CD14-positive monocyte (primary cell): ENCODE results near the gene HADH. TPM values are rescaled to one million over a fixed set of nuclear protein-coding genes. Genes with fewer than 3 reads are reported as not detected.

Experiments
- DNase-seq, 3 donors: peaks; one replicate each; pipeline ENCODE4 v3.0.0-alpha.2; 2011 to 2022
- H2AFZ ChIP-seq: 2 replicates; pipeline ENCODE4 v1.6.0; 2012; ENCODE audit warnings: mild to moderate bottlenecking, low read depth, low read length, inconsistent platforms; ENCODE audit not compliant: insufficient read depth, poor library complexity, severe bottlenecking
- H3K27ac ChIP-seq, 2 donors: 1 replicate in 1 of 2; 2 replicates in 1 of 2; pipeline ENCODE4 v1.5.1; 2012 to 2013; ENCODE audit warnings: low read length in 2 of 2, control low read depth in 1 of 2, inconsistent platforms in 1 of 2, low read depth in 1 of 2, mild to moderate bottlenecking in 1 of 2
- H3K27me3 ChIP-seq, 2 donors: one replicate each; pipeline versions ENCODE4 v1.6.0 to v1.6.1; 2011 to 2013; ENCODE audit warnings: low read length in 2 of 2; ENCODE audit not compliant: control insufficient read depth in 2 of 2, insufficient read depth in 2 of 2
- H3K36me3 ChIP-seq, 2 donors: replicated peaks in 1 of 2; 1 replicate in 1 of 2; 2 replicates in 1 of 2; pipeline versions ENCODE4 v1.5.1 to v1.6.1; 2012 to 2013; ENCODE audit warnings: low read length in 2 of 2, control low read depth in 1 of 2, inconsistent platforms in 1 of 2, mild to moderate bottlenecking in 1 of 2; ENCODE audit not compliant: insufficient read depth in 2 of 2, control insufficient read depth in 1 of 2
- H3K4me1 ChIP-seq, 2 donors: 1 replicate in 1 of 2; 2 replicates in 1 of 2; pipeline versions ENCODE4 v1.5.1 to v1.6.1; 2012 to 2013; ENCODE audit warnings: low read length in 2 of 2, control low read depth in 1 of 2, inconsistent platforms in 1 of 2, mild to moderate bottlenecking in 1 of 2, moderate library complexity in 1 of 2; ENCODE audit not compliant: insufficient read depth in 2 of 2, control insufficient read depth in 1 of 2
- H3K4me2 ChIP-seq: replicated peaks from 2 replicates; pipeline ENCODE3; 2012; ENCODE audit warnings: low read length, moderate library complexity, mild to moderate bottlenecking; ENCODE audit not compliant: poor library complexity, severe bottlenecking; ENCODE audit errors: extremely low read depth
- H3K4me3 ChIP-seq, 3 experiments: fragments of 200-600 bp in 1 of 3; sonication (generic) in 1 of 3; replicated peaks in 1 of 3; 1 replicate in 2 of 3; 2 replicates in 1 of 3; pipeline ENCODE4 v1.5.1; 2011 to 2013; ENCODE audit warnings: low read length in 3 of 3, mild to moderate bottlenecking in 3 of 3, control low read depth in 2 of 3, low read depth in 2 of 3, inconsistent platforms in 1 of 3, moderate library complexity in 1 of 3
- H3K79me2 ChIP-seq: 2 replicates; pipeline ENCODE4 v1.6.0; 2012; ENCODE audit warnings: mild to moderate bottlenecking, control low read depth, inconsistent platforms, low read length, moderate library complexity; ENCODE audit not compliant: insufficient read depth
- H3K9ac ChIP-seq: 2 replicates; pipeline ENCODE4 v1.6.0; 2017; ENCODE audit warnings: low read length, mild to moderate bottlenecking; ENCODE audit not compliant: insufficient read depth, poor library complexity, severe bottlenecking
- H3K9me3 ChIP-seq, 2 donors: replicated peaks in 1 of 2; 1 replicate in 1 of 2; 2 replicates in 1 of 2; pipeline versions ENCODE4 v1.5.1 to v1.6.1; 2012 to 2013; ENCODE audit warnings: low read length in 2 of 2, control low read depth in 1 of 2; ENCODE audit not compliant: control insufficient read depth in 1 of 2, insufficient read depth in 1 of 2
- H4K20me1 ChIP-seq: 2 replicates; pipeline ENCODE4 v1.6.0; 2012; ENCODE audit warnings: mild to moderate bottlenecking, low read length, control low read depth, moderate library complexity; ENCODE audit not compliant: insufficient read depth
- H3K27ac Mint-ChIP-seq, 7 donors: one replicate each; pipeline ENCODE4 v1.8.0; 2020; ENCODE audit warnings: mild to moderate bottlenecking in 7 of 7, mixed read lengths in 7 of 7, moderate library complexity in 6 of 7, inconsistent platforms in 2 of 7
- H3K27me3 Mint-ChIP-seq, 3 donors: one replicate each; pipeline ENCODE4 v1.8.0; 2021 to 2022; ENCODE audit warnings: low read depth in 3 of 3, mild to moderate bottlenecking in 3 of 3, mixed read lengths in 3 of 3, moderate library complexity in 3 of 3, inconsistent platforms in 1 of 3
- H3K36me3 Mint-ChIP-seq, 2 donors: one replicate each; pipeline ENCODE4 v1.8.0; 2020; ENCODE audit warnings: mixed read lengths in 2 of 2, inconsistent platforms in 1 of 2, mild to moderate bottlenecking in 1 of 2
- H3K4me1 Mint-ChIP-seq: one replicate; pipeline ENCODE4 v1.8.0; 2020; ENCODE audit warnings: mild to moderate bottlenecking, mixed read lengths
- H3K4me3 Mint-ChIP-seq, 2 donors: one replicate each; pipeline ENCODE4 v1.8.0; 2020; ENCODE audit warnings: mild to moderate bottlenecking in 2 of 2, mixed read lengths in 2 of 2, moderate library complexity in 1 of 2
- H3K9me3 Mint-ChIP-seq, 7 donors: one replicate each; pipeline ENCODE4 v1.8.0; 2020 to 2022; ENCODE audit warnings: mixed read lengths in 7 of 7, mild to moderate bottlenecking in 6 of 7, moderate library complexity in 6 of 7, inconsistent platforms in 2 of 7
- CTCF ChIP-seq: fragments of 200-600 bp; IDR thresholded peaks from one replicate; pipeline ENCODE4 v1.8.0; 2022; ENCODE audit warnings: antibody characterized with exemption, mild to moderate bottlenecking
- WGBS: methylation state at CpG from one replicate; pipeline ENCODE4 v1.1.5; 2013; ENCODE audit warnings: missing lambda C conversion rate; ENCODE audit not compliant: insufficient coverage; 5-methylcytosine and 5-hydroxymethylcytosine counted together
- intact Hi-C, 2 donors: fragments of 100-400 bp; cut with micrococcal nuclease; formaldehyde crosslinking; loops; one replicate each; pipeline versions ENCODE4 v1.15.0 to v1.15.1; 2023
- polyA plus RNA-seq, 3 donors: library from polyadenylated mRNA; depleted of rRNA in 1 of 3; unstranded in 2 of 3; stranded (reverse) in 1 of 3; fragments of 300-500 nt in 2 of 3; fragments of >200 nt in 1 of 3; fragmentation: Illumina TruSeq in 2 of 3; gene quantifications; 1 replicate in 2 of 3; 2 replicates in 1 of 3; pipeline ENCODE4 v1.2.3, GENCODE V29; 2012 to 2021

HADH gene
- polyA plus RNA-seq, 3 donors: 8.4 to 19.4 (median 19.4) TPM

- H3K27ac Mint-ChIP-seq: no peak overlapping the region
- TF ChIP-seq CTCF: no peak
- Histone ChIP-seq H3K27ac (no peak overlapping the region), H3K9me3 (peaks cover 0 to 4% of the 10 kb centered on the region in 2 donors), H4K20me1 (no peaks in the 10 kb centered on the region), H2AFZ (no peak overlapping the region), H3K79me2 (no peaks in the 10 kb centered on the region), H3K4me3 (no peak overlapping the region), H3K4me1 (no peaks in the 10 kb centered on the region), H3K9ac (no peak overlapping the region), H3K36me3 (no peaks in the 10 kb centered on the region), H3K27me3 (no peaks in the 10 kb centered on the region), H3K4me2 (no peak overlapping the region)
- no peak for DNase-seq
- H3K4me1 Mint-ChIP-seq: no peaks in the 10 kb centered on the region
- no CpG with 5 or more reads among the region's 2 CpGs for WGBS
- intact Hi-C loops: no loop called here
- H3K9me3 Mint-ChIP-seq: peaks cover under 1 to 10% (median 3%) of the 10 kb centered on the region in 7 donors
- peaks cover 0 to 13% of the 10 kb centered on the region in 2 donors for H3K36me3 Mint-ChIP-seq
- no peaks in the 10 kb centered on the region for H3K27me3 Mint-ChIP-seq
- H3K4me3 Mint-ChIP-seq: no peak overlapping the region
These were observed 38.7 kb upstream of the HADH start for GRCh38 chr4:107950746-107951540.

DNA sequence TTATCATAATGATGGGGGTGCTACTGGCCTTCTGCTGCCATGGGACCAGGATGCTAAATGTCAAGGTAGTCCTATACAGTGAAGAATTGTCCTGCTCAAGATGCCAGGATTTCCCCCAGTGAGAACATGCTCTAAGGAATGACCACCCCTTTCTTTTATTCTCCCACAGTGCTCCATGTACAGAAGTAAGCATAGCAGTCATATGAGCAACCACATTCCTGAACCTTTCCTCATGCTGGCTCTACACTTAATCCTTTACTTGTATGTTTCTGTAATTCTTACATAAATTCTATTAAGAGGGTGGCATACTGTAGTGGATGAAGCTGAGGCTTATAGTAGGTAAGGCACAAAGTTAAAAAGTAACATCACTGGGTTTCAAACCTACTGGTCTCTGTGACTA is 38.1 kb upstream of the HADH start:
- H2AFZ ChIP-seq: no peak overlapping the region
- peaks cover 0 to 13% of the 10 kb centered on the region in 2 donors for H3K36me3 Mint-ChIP-seq
- peaks cover 7 to 16% (median 9%) of the 10 kb centered on the region in 7 donors for H3K9me3 Mint-ChIP-seq
- no peak overlapping the region for H3K4me3 ChIP-seq
- no peak for DNase-seq
- intact Hi-C loops: no loop called here
- H3K27me3 ChIP-seq: no peaks in the 10 kb centered on the region
- H3K4me1 ChIP-seq: no peaks in the 10 kb centered on the region
- TF ChIP-seq CTCF: no peak
- H3K27ac Mint-ChIP-seq: no peak overlapping the region
- no peak overlapping the region for H3K9ac ChIP-seq
- no peak overlapping the region for H3K4me3 Mint-ChIP-seq
- H3K27ac ChIP-seq: no peak overlapping the region
- no peaks in the 10 kb centered on the region for H3K36me3 ChIP-seq
- peaks cover under 1 to 4% of the 10 kb centered on the region in 2 donors for H3K9me3 ChIP-seq
- no peaks in the 10 kb centered on the region for H3K4me1 Mint-ChIP-seq
- peaks cover 0 to 2% (median 1%) of the 10 kb centered on the region in 3 donors for H3K27me3 Mint-ChIP-seq
- no peaks in the 10 kb centered on the region for H4K20me1 ChIP-seq
- H3K4me2 ChIP-seq: no peak overlapping the region
- H3K79me2 ChIP-seq: no peaks in the 10 kb centered on the region
